GM21390 (cell line): ENCODE data around the gene HS6ST3.
A peak's percentile ranks its signal among the peaks of the same experiment; 100 is the strongest.
"Not testable (repeated sequence)": the region's sequence is repeated elsewhere in the genome, so short reads cannot be mapped to it uniquely, and the experiment has no call there.

ENCODE experiments used
- ATAC-seq: cut with Tn5 transposase; IDR thresholded peaks from one replicate; pipeline ENCODE4 v1.9.1; 2021; ENCODE audit not compliant: unreplicated experiment

Gene HS6ST3

GRCh38 chr13:96089749-96090239 is at the start of gene HS6ST3:
HS6ST3 (plus strand) TSS chr13:96090107.
- peak; percentile 41 for ATAC-seq

GRCh38 chr13:96041326-96042110 is 48.4 kb upstream of the HS6ST3 start:
- ATAC-seq: no peak

- ATAC-seq: no peak
Observed at GRCh38 chr13:96044238-96044637, 45.7 kb upstream of the HS6ST3 start.

- ATAC-seq: not testable (repeated sequence)
Observed at GRCh38 chr13:96046449-96047126, 43.3 kb upstream of the HS6ST3 start.

GRCh38 chr13:96050955-96051354 is 39.0 kb upstream of the HS6ST3 start:
- not testable (repeated sequence) for ATAC-seq

- ATAC-seq: not testable (repeated sequence)
Observed at GRCh38 chr13:96051491-96051890, 38.4 kb upstream of the HS6ST3 start.

GRCh38 chr13:96051946-96052345 is 38.0 kb upstream of the HS6ST3 start:
- not testable (repeated sequence) for ATAC-seq

- ATAC-seq: peak; percentile 55
Observed at GRCh38 chr13:96052656-96053002, 37.3 kb upstream of the HS6ST3 start.

- peak; percentile 95 for ATAC-seq
Observed at GRCh38 chr13:96053003-96053703, 36.8 kb upstream of the HS6ST3 start, which contains the start of gene UGGT2. UGGT2 (minus strand) TSS chr13:96053401; CDS start chr13:96053312, 89 bp downstream.

- no peak for ATAC-seq
Observed at GRCh38 chr13:96065849-96066248, 24.1 kb upstream of the HS6ST3 start.

- no peak for ATAC-seq
Observed at GRCh38 chr13:96068729-96069128, 21.2 kb upstream of the HS6ST3 start.

- no peak for ATAC-seq
Observed at GRCh38 chr13:96071504-96071903, 18.4 kb upstream of the HS6ST3 start.

GRCh38 chr13:96072392-96072791 is 17.5 kb upstream of the HS6ST3 start:
- ATAC-seq: no peak

- no peak for ATAC-seq
Observed at GRCh38 chr13:96075953-96076543, 13.9 kb upstream of the HS6ST3 start.

GRCh38 chr13:96080676-96081075 is 9.2 kb upstream of the HS6ST3 start:
- ATAC-seq: no peak

GRCh38 chr13:96081888-96082287 is 8.0 kb upstream of the HS6ST3 start:
- no peak for ATAC-seq

- ATAC-seq: no peak
Observed at GRCh38 chr13:96082640-96083039, 7.3 kb upstream of the HS6ST3 start.

GRCh38 chr13:96086736-96087135 is 3.2 kb upstream of the HS6ST3 start:
- ATAC-seq: no peak

GRCh38 chr13:96089139-96089538 is 768 bp upstream of the HS6ST3 start:
- ATAC-seq: no peak

- ATAC-seq: peak; percentile 52
Observed at GRCh38 chr13:96090240-96091101, 564 bp downstream of the HS6ST3 start.
